NCI-H774 (cell line): ENCODE measurements around the gene GCDH.
A peak's percentile ranks its signal among the peaks of the same experiment; 100 is the strongest.
"Not testable (repeated sequence)": the region's sequence is repeated elsewhere in the genome, so short reads cannot be mapped to it uniquely, and the experiment has no call there.

Experiments used
- DNase-seq: peaks from one replicate; lab custom pipeline; 2025; lab: John Stamatoyannopoulos, UW

Gene GCDH

GRCh38 chr19:12872941-12873890 is 17.7 kb upstream of the GCDH start:
- DNase-seq = no peak

- no peak for DNase-seq
Observed at GRCh38 chr19:12873891-12874745, 16.8 kb upstream of the GCDH start.

- DNase-seq = no peak
Observed at GRCh38 chr19:12875086-12875485, 15.9 kb upstream of the GCDH start.

- no peak for DNase-seq
Observed at GRCh38 chr19:12880551-12881171, 10.3 kb upstream of the GCDH start.

GRCh38 chr19:12881172-12881808 is 9.7 kb upstream of the GCDH start, which contains the start of gene DNASE2:
Gene DNASE2 (minus strand): TSS chr19:12881449. CDS start chr19:12881375, 74 bp downstream.
- DNase-seq = peak; percentile 96

GRCh38 chr19:12882589-12882988 is 8.4 kb upstream of the GCDH start:
- no peak for DNase-seq

- DNase-seq = no peak
Observed at GRCh38 chr19:12884202-12884601, 6.8 kb upstream of the GCDH start.

- no peak for DNase-seq
Observed at GRCh38 chr19:12884627-12884925, 6.4 kb upstream of the GCDH start.

- DNase-seq = peak; percentile 95
Observed at GRCh38 chr19:12884926-12885748, 5.8 kb upstream of the GCDH start.

GRCh38 chr19:12885749-12886650 is 5.0 kb upstream of the GCDH start:
- DNase-seq = no peak

GRCh38 chr19:12886651-12886968 is 4.3 kb upstream of the GCDH start:
- DNase-seq = no peak

GRCh38 chr19:12886969-12887747 is 3.8 kb upstream of the GCDH start, which contains the start of gene KLF1:
Gene KLF1 (minus strand): TSS chr19:12887201. CDS start chr19:12887140, 61 bp downstream.
- no peak for DNase-seq

GRCh38 chr19:12888006-12888603 is 2.9 kb upstream of the GCDH start:
- no peak for DNase-seq

- not testable (repeated sequence) for DNase-seq
Observed at GRCh38 chr19:12890299-12890786, 617 bp upstream of the GCDH start.

GRCh38 chr19:12891553-12892021 is 627 bp downstream of the GCDH start:
- no peak for DNase-seq

GRCh38 chr19:12893582-12893981 is 2.6 kb downstream of the GCDH start:
- no peak for DNase-seq

- no peak for DNase-seq
Observed at GRCh38 chr19:12896460-12896859, 5.5 kb downstream of the GCDH start.

- DNase-seq = no peak
Observed at GRCh38 chr19:12899891-12900518, 9.0 kb downstream of the GCDH start.
